ENCODE measurements around the gene TFDP1.
"Not testable (repeated sequence)": the region's sequence is repeated elsewhere in the genome, so short reads cannot be mapped to it uniquely, and the experiment has no call there.

The TFDP1 gene

GRCh38 chr13:113576597-113576996 lies 8.0 kb upstream of the TFDP1 start:
- no peak for DNase-seq

- DNase-seq: no peak
Measured at GRCh38 chr13:113577881-113578435, 6.6 kb upstream of the TFDP1 start.

GRCh38 chr13:113579686-113580085 lies 4.9 kb upstream of the TFDP1 start:
- DNase-seq: no peak

- no peak for DNase-seq
Measured at GRCh38 chr13:113581871-113582270, 2.7 kb upstream of the TFDP1 start.

GRCh38 chr13:113582841-113583631 lies 1.5 kb upstream of the TFDP1 start:
- no peak for DNase-seq

- DNase-seq: peak; percentile 39
Measured at GRCh38 chr13:113584870-113585671, 518 bp downstream of the TFDP1 start.

GRCh38 chr13:113585896-113586295 lies 1.3 kb downstream of the TFDP1 start:
- peak; percentile 84 for DNase-seq

- no peak for DNase-seq
Measured at GRCh38 chr13:113586661-113587479, 2.3 kb downstream of the TFDP1 start.

- DNase-seq: no peak
Measured at GRCh38 chr13:113588394-113589111, 4.0 kb downstream of the TFDP1 start.

GRCh38 chr13:113589251-113589960 lies 4.9 kb downstream of the TFDP1 start:
- no peak for DNase-seq

GRCh38 chr13:113589961-113590339 lies 5.4 kb downstream of the TFDP1 start:
- no peak for DNase-seq

GRCh38 chr13:113591750-113592149 lies 7.2 kb downstream of the TFDP1 start:
- no peak for DNase-seq

- no peak for DNase-seq
Measured at GRCh38 chr13:113592571-113592970, 8.0 kb downstream of the TFDP1 start.

GRCh38 chr13:113594066-113594821 lies 9.7 kb downstream of the TFDP1 start:
- DNase-seq: not testable (repeated sequence)

GRCh38 chr13:113595131-113595530 lies 10.6 kb downstream of the TFDP1 start:
- DNase-seq: no peak

- no peak for DNase-seq
Measured at GRCh38 chr13:113596321-113597200, 12.0 kb downstream of the TFDP1 start.

GRCh38 chr13:113597391-113598080 lies 13.0 kb downstream of the TFDP1 start:
- DNase-seq: no peak

- DNase-seq: no peak
Measured at GRCh38 chr13:113598081-113598410, 13.5 kb downstream of the TFDP1 start.

GRCh38 chr13:113598481-113598880 lies 13.9 kb downstream of the TFDP1 start:
- no peak for DNase-seq

Measured in hematopoietic multipotent progenitor cell treated with erythropoietin and hydrocortisone succinate and interleukin-3 and kit ligand, for 8 days (in vitro differentiated cells).